H1 (cell line): ENCODE measurements around the gene CA10. TPM values are rescaled to one million over a fixed set of nuclear protein-coding genes. Genes with fewer than 3 reads are reported as not detected.

Experiments used
- ASH2L ChIP-seq: fragments of 200-600, 300-600 bp; sonication (generic); IDR thresholded peaks from one replicate; pipeline ENCODE4 v1.7.1; 2017; ENCODE audit warnings: low read length
- CBX8 ChIP-seq: fragments of 300-800, 300-1000 bp; sonication (generic); IDR thresholded peaks from 2 replicates; pipeline ENCODE4 v1.7.1; 2016; ENCODE audit warnings: low read depth, low read length, borderline replicate concordance
- CTBP2 ChIP-seq: IDR thresholded peaks from 2 replicates; pipeline ENCODE4 v1.7.0; 2011; ENCODE audit warnings: borderline replicate concordance, mild to moderate bottlenecking, moderate library complexity, mixed read lengths, low read length; ENCODE audit not compliant: insufficient read depth, insufficient read length
- EP300 ChIP-seq, 2 experiments: IDR thresholded peaks; 1 replicate in 1 of 2; 2 replicates in 1 of 2; pipeline ENCODE4 v1.6.1; 2011 to 2012; ENCODE audit warnings: low read depth in 2 of 2, low read length in 2 of 2, mild to moderate bottlenecking in 2 of 2, borderline replicate concordance in 1 of 2, inconsistent platforms in 1 of 2, moderate library complexity in 1 of 2
- FOSL1 ChIP-seq: IDR thresholded peaks from 2 replicates; pipeline ENCODE4 v1.6.1; 2011; ENCODE audit warnings: mild to moderate bottlenecking, low read depth, low read length, moderate library complexity; ENCODE audit not compliant: insufficient read depth
- SP1 ChIP-seq: IDR thresholded peaks from 2 replicates; pipeline ENCODE4 v1.6.1; 2011; ENCODE audit warnings: low read depth, low read length
- TBP ChIP-seq: IDR thresholded peaks from 2 replicates; pipeline ENCODE4 v1.6.1; 2011; ENCODE audit warnings: low read depth, low read length, improper control_type of control experiment
- polyA plus RNA-seq, 7 experiments: library from polyadenylated mRNA; depleted of rRNA in 3 of 7; stranded (reverse) in 5 of 7; unstranded in 2 of 7; fragments of >200 nt in 5 of 7; fragments of 200-250 nt in 2 of 7; gene quantifications; 1 replicate in 5 of 7; 2 replicates in 1 of 7; 4 replicates in 1 of 7; pipeline versions ENCODE4 v1.2.1 to v1.2.3, GENCODE V29; 2011 to 2013; ENCODE audit warnings: missing spikeins in 2 of 7, mixed read lengths in 2 of 7
- total RNA-seq: library from RNA; stranded (reverse); fragmentation: NEBNext Ultra II Directional; extraction: Animal tissue kit (Norgen Biotek cat#: 25700); gene quantifications from 2 replicates; pipeline ENCODE4 v1.2.1, GENCODE V29; 2021

CA10 gene
- total and polyA plus RNA-seq, 2 of the 8 experiments (the other 6 are each of a cell fraction or from before 2014, with no cell fraction given) = 0.60 to 0.63 TPM

DNA sequence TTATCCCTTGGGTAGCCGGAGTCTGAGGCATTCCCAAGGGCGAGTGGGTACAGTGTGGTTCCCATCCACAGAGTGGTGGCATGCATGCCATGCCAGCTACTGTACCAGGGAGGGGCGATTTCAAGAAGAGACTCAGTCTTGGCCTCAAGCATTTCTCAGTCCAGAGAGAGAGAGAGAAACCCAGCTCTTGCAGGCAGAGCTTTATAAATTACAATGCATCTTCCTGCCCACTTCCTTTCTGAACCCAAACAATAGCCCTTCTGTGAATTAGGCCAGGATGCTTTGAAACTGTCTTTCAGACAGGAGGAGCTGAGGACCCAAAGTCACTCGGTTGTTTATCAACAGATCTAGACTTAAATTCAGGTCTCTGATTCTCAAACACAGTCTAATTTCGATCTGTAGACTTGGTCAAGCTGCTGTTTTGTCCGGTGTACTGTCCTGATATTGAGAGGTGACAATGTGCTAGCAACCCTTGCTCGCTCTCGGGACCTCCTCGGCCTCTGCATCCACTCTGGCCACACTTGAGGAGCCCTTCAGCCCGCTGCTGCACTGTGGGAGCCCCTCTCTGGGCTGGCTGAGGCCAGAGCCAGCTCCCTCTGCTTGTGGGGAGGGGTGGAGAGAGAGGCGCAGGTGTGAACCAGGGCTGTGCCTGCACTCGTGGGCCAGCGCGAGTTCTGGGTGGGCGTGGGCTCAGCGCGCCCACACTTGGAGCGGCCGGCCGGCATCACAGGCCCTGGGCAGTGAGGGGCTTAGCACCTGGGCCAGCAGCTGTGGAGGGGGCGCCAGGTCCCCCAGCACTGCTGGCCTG is 490.2 kb downstream of the CA10 start (continued):
- TF ChIP-seq CTBP2 (no peak), ASH2L (no peak), TBP (no peak), EP300 (IDR thresholded peaks at IDR 0.05; ENCODE audit: borderline replicate concordance in 1 of 2, low read depth in 2 of 2, low read length in 2 of 2) (no peak), SP1 (no peak), FOSL1 (no peak), CBX8 (no peak)
